Memory B cell (primary cell): ENCODE measurements around the gene ZNF426.

ENCODE experiments used
- ATAC-seq: fragments of 150-1000 bp; cut with Tn5 transposase; 2 replicates; pipeline ENCODE4 v1.10.0; 2021; ENCODE audit warnings: low read depth, mild to moderate bottlenecking, moderate library complexity
- DNase-seq, 2 donors: peaks; one replicate each; pipeline ENCODE4 v3.0.0; 2022; ENCODE audit warnings: low spot score in 2 of 2
- H3K27ac Mint-ChIP-seq: one replicate; pipeline ENCODE4 v1.8.0; 2022; ENCODE audit warnings: mild to moderate bottlenecking, moderate library complexity, mixed read lengths
- H3K27me3 Mint-ChIP-seq: one replicate; pipeline ENCODE4 v1.8.0; 2022; ENCODE audit warnings: mixed read lengths
- H3K36me3 Mint-ChIP-seq: one replicate; pipeline ENCODE4 v1.8.0; 2022; ENCODE audit warnings: mild to moderate bottlenecking, mixed read lengths
- H3K4me1 Mint-ChIP-seq: one replicate; pipeline ENCODE4 v1.8.0; 2022; ENCODE audit warnings: mixed read lengths
- H3K4me3 Mint-ChIP-seq: one replicate; pipeline ENCODE4 v1.8.0; 2022; ENCODE audit warnings: mild to moderate bottlenecking, moderate library complexity, mixed read lengths
- H3K9me3 Mint-ChIP-seq: one replicate; pipeline ENCODE4 v1.8.0; 2022; ENCODE audit warnings: mixed read lengths

Gene ZNF426

DNA sequence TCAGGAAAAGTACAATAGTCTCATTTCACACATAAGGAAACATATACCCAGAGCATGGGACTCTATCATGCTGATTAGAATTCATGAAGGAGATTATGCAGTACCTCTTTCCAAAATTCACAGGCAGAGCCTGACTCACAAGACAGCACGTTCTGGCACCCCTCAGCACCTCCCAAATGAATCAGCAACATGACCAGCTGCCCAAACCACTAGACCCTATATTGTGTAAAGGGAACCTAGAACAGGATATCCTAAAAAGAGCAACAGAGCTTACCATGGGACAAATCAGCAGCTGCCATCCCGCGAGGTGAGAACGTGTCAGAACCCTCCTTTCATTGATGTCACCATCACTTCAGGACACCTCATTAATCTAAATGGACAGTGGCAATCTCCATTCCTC, 2.5 kb downstream of the ZNF426 start:
- no peaks in the 10 kb centered on the region for H3K27me3 Mint-ChIP-seq
- H3K4me1 Mint-ChIP-seq, result peaks cover 10% of the 10 kb centered on the region
- H3K9me3 Mint-ChIP-seq, result peaks cover 16% of the 10 kb centered on the region
- DNase-seq (no peak), ATAC-seq (no peak)
- H3K27ac Mint-ChIP-seq, result no peak overlapping the region
- peaks cover 56% of the 10 kb centered on the region for H3K36me3 Mint-ChIP-seq
- no peak overlapping the region for H3K4me3 Mint-ChIP-seq

DNA sequence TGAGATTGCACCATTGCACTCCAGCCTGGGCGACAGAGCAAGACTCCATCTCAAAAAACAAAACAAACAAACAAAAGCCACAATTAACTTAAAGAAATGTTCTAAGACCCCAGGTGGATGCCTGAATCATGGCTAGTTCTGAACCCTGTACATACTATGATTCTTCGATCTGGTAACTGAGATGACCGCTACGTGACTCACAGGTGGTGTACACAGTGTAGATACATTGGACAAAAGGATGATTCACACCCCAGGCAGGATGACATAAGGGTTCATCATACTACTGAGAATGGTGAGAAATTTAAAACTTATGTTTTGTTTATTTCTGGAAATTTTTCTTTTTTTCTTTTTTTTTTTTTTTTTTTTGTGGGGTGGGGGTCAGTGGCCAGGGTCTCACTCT, 6.5 kb downstream of the ZNF426 start:
- H3K4me3 Mint-ChIP-seq, result no peak overlapping the region
- no peak overlapping the region for H3K27ac Mint-ChIP-seq
- ATAC-seq, result no peak
- DNase-seq, result no peak
- H3K36me3 Mint-ChIP-seq, result peaks cover 80% of the 10 kb centered on the region
- H3K4me1 Mint-ChIP-seq, result no peaks in the 10 kb centered on the region
- no peaks in the 10 kb centered on the region for H3K27me3 Mint-ChIP-seq
- H3K9me3 Mint-ChIP-seq, result peaks cover 10% of the 10 kb centered on the region

DNA sequence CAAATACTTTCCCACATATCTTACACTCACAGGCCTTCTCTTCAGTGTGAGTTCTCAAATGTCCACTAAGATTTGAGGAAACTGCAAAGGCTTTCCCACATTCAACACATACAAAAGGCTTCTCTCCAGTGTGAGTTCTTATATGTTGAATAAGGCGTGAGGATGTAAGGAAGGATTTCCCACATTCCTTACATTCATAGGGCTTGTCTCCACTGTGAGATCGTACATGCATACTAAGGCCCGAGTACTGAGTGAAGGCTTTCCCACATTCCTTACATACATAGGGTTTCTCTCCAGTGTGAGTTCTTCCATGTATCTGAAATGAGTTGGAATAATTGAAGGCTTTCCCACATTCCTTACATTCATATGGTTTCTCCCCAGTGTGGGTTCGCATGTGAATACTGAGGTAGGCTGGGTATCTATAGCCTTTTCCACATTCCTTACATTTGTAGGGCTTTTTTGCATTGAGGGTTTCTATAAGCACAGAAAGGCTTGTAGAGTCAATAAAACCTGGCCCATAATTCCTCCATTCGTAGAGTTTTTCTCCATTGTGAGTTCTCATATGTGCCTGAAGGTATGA, 9.6 kb downstream of the ZNF426 start:
- Mint-ChIP-seq H3K4me1 (no peaks in the 10 kb centered on the region), H3K9me3 (peaks cover 21% of the 10 kb centered on the region), H3K4me3 (no peak overlapping the region), H3K27ac (no peak overlapping the region), H3K27me3 (no peaks in the 10 kb centered on the region), H3K36me3 (peaks cover 72% of the 10 kb centered on the region)
- DNase-seq (no peak), ATAC-seq (no peak)

DNA sequence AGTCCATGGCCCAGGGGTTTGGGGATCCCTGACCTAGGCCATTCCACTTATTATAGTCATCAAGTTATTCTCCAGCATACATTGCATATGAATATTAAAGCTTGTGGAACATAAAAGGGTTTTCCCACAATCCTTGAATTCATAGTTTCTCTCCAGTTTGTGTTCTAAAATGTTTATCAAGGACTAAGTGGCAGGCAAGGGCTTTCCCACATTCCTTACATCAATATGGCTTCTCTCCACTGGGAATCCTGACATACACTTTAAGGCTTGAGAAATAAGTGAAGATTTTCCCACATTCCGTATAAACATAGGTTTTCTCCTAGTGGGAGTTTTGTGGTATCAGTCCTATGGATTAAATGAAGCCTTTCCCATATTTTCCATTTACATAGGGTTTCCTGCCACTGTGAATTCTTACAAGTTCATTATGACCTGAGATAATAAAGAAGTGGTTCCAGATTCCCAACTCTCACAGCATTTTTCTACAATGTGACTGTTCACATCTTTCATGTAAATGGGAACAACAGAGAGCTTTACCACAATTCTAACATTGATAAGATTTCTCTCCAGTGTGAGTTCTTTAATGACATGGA, 14.5 kb downstream of the ZNF426 start:
- ATAC-seq, result no peak
- Mint-ChIP-seq H3K27ac (no peak overlapping the region), H3K4me1 (no peaks in the 10 kb centered on the region), H3K36me3 (peaks cover 41% of the 10 kb centered on the region), H3K4me3 (no peak overlapping the region), H3K27me3 (no peaks in the 10 kb centered on the region), H3K9me3 (peaks cover 25% of the 10 kb centered on the region)
- no peak for DNase-seq

DNA sequence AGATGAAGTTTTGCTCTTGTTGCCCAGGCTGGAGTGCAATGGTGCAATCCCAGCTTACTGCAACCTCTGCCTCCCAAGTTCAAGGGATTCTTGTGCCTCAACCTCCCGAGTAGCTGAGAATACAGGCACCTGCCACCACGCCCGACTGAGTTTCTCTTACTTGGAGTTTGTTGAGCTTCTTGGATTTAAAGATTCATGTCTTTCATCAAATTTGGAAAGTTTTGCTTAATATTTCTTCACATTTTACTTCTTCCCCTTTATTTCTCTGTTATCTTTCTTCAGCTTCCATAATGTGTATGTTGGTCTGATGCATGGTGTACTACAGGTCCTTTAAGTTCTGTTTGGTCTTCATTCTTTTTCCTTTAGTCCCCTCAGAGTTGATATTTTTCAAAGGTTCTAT, 31.2 kb downstream of the ZNF426 start:
- ATAC-seq, result no peak
- H3K4me3 Mint-ChIP-seq, result no peak overlapping the region
- no peak overlapping the region for H3K27ac Mint-ChIP-seq
- no peaks in the 10 kb centered on the region for H3K4me1 Mint-ChIP-seq
- no peak for DNase-seq
- H3K27me3 Mint-ChIP-seq, result peaks cover 2% of the 10 kb centered on the region
- H3K9me3 Mint-ChIP-seq, result peaks cover 18% of the 10 kb centered on the region
- peaks cover 9% of the 10 kb centered on the region for H3K36me3 Mint-ChIP-seq

DNA sequence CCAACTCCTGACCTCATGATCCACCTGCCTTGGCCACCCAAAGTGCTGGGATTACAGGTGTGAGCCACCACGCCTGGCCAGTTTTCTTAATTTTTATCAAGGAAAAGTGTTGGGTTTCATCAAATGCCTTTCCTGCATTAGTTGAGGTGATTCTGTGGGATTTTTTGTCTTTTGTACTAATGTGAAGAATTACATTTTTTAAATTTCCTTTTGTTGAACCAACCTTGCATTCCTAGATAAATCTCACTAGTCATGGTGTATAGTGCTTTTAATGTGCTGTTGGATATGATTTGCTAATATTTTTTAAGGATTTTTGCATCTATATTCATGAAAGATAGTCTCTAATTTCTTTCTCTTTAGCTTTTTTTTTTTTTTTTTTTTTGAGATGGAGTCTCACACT, 37.6 kb downstream of the ZNF426 start:
- no peak for DNase-seq
- Mint-ChIP-seq H3K4me1 (no peaks in the 10 kb centered on the region), H3K9me3 (peaks cover 8% of the 10 kb centered on the region)

DNA sequence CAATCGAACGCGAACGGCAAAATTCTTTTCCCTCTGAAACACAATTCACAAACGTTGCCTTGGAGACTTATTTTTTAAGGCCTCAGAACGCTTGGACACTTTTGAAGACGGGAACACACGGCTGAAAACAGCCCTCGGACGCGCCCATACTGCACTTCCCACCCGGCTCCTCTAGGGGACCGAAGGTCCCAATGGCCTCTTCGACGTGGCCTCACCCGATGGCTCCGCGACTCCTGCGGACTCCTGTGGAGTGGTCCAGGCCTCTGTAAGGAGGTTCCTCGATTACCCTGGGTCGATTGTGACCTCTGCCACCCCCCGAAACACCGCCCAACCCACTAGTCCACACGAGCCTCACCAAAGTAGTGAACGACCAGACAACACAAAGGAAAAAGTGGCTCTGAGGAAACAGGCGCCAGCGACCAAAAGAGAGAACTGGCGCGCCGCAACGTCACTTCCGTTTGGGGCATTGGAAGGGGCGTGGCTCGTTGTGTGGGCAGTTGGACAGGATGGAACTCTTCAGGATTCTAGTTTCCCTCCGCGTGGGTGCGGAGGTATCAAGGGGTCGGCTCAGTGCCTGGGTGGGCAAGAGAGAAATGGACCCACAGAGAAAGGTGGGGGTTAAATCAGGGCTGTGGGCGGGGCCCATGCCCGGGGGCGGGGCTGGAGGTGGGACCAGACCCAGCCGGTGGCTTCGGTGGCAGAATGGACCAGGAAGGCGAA, 40.1 kb downstream of the ZNF426 start, which contains the start of gene ZNF560:
Gene ZNF560 (minus strand): TSS at position 434 of the 720 bp plus-strand sequence. CDS start 23,303 bp downstream, outside the sequence.
- DNase-seq (no peak), ATAC-seq (no peak)
- peaks cover 7% of the 10 kb centered on the region for H3K9me3 Mint-ChIP-seq
- no peak within 1 kb of the TSS for H3K4me3 Mint-ChIP-seq
- H3K27ac Mint-ChIP-seq, result no peak within 1 kb of the TSS
- no peaks in the 10 kb centered on the region for H3K27me3 Mint-ChIP-seq
- H3K36me3 Mint-ChIP-seq, result no peaks in the 10 kb centered on the region
- no peaks in the 10 kb centered on the region for H3K4me1 Mint-ChIP-seq

More for the DNA sequence above, 37.6 kb downstream of the ZNF426 start:
- ATAC-seq, result no peak
- Mint-ChIP-seq H3K4me3 (no peak overlapping the region), H3K27ac (no peak overlapping the region), H3K36me3 (peaks cover under 1% of the 10 kb centered on the region), H3K27me3 (no peaks in the 10 kb centered on the region)

DNA sequence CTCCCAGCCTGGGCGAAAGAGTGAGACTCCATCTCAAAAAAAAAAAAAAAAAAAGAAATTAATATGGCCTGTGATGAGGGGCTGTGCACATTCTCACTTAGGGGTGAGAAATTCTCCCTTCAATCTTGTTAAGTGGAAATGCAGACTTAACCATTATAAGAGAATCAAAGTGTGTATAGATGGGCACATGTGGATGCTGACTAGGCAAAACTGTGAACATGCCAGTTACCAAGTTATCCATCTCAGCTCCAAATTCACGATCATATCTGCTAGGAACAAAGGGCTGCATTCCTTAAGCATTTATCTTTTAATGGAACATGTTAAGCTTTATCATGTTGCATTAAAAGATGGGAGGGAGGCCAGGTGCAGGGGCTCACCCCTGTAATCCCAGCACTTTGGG, 44.3 kb downstream of the ZNF426 start:
- no peak overlapping the region for H3K27ac Mint-ChIP-seq
- no peak for DNase-seq
- no peak for ATAC-seq
- H3K36me3 Mint-ChIP-seq, result no peaks in the 10 kb centered on the region
- H3K4me1 Mint-ChIP-seq, result no peaks in the 10 kb centered on the region
- H3K9me3 Mint-ChIP-seq, result peaks cover 5% of the 10 kb centered on the region
- no peaks in the 10 kb centered on the region for H3K27me3 Mint-ChIP-seq
- H3K4me3 Mint-ChIP-seq, result no peak overlapping the region

DNA sequence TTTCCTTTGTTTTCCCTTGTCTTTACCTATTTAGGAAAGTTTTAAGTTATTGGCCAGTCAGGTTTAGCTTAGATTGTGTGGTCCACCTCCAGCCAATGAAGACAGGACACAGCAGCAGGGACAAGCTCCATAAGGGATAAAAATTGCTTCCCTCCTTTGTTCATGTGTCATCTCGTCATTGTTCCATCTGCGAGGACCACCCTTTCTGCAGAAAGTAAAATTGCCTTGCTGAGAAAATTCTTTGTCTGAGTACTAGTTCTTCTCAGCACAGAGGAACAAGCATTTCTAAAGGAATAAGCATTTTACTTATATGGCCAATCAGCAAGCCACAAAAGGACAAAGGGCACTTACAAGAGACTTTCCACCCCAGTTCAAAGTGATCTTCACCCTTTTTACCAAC, 51.4 kb downstream of the ZNF426 start:
- Mint-ChIP-seq H3K4me1 (no peaks in the 10 kb centered on the region), H3K36me3 (no peaks in the 10 kb centered on the region), H3K27ac (no peak overlapping the region), H3K4me3 (no peak overlapping the region), H3K9me3 (peaks cover 7% of the 10 kb centered on the region), H3K27me3 (no peaks in the 10 kb centered on the region)
- no peak for DNase-seq
- ATAC-seq, result no peak

DNA sequence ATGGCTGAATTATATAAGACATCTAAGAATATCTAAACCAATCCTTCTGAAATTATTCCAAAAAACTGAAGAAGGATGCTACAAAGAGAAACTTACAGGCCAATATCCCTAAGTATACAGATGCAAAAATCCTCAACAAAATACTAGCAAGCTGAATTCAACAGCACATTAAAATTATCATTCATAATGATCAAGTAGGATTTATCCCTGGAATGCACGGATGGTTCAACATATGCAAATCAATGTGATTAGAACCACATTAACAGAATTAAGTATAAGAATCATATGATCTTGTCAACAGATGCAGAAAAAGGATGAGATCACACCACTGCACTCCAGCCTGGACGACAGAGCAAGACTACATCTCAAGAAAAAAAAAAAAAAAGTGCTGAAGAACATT, 53.3 kb downstream of the ZNF426 start:
- peaks cover 10% of the 10 kb centered on the region for H3K9me3 Mint-ChIP-seq
- H3K27ac Mint-ChIP-seq, result no peak overlapping the region
- no peaks in the 10 kb centered on the region for H3K36me3 Mint-ChIP-seq
- no peak for DNase-seq
- H3K4me1 Mint-ChIP-seq, result no peaks in the 10 kb centered on the region
- no peak overlapping the region for H3K4me3 Mint-ChIP-seq
- no peaks in the 10 kb centered on the region for H3K27me3 Mint-ChIP-seq
- no peak for ATAC-seq

DNA sequence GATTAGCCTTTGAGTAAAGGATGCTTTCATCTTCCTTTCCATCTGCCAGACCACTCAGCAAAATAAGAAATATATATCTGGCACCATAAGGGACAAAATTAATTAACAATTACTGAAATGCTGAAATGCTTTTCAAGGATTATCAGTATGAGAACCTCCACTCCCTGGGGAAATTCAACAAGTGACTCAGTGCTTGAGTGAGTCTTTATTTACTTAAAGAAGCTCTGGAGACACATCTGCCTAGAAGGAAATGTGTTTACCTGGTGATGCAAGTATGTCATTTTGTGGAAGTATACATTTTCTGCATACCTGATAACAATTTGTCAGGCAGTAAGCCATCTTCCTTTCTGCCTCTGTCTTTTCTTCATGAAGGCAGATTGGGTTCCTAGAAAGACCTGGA, 63.5 kb downstream of the ZNF426 start:
- H3K27me3 Mint-ChIP-seq, result peaks cover 3% of the 10 kb centered on the region
- DNase-seq (no peak), ATAC-seq (no peak)
- peaks cover 27% of the 10 kb centered on the region for H3K9me3 Mint-ChIP-seq
- no peak overlapping the region for H3K27ac Mint-ChIP-seq
- H3K4me1 Mint-ChIP-seq, result no peaks in the 10 kb centered on the region
- peaks cover 6% of the 10 kb centered on the region for H3K36me3 Mint-ChIP-seq
- no peak overlapping the region for H3K4me3 Mint-ChIP-seq
